Measurements from ENCODE around the gene RAB18.

GRCh38 chr10:27525819-27526218 lies 21.7 kb downstream of the RAB18 start:
- TF ChIP-seq POLR2A (IDR thresholded peaks at IDR 0.05) (no peak), POLR2AphosphoS5 (IDR thresholded peaks at IDR 0.05) (peak in 1 of 4 donors; percentile 11)
